ENCODE measurements around the gene TAPT1.

The TAPT1 gene

DNA sequence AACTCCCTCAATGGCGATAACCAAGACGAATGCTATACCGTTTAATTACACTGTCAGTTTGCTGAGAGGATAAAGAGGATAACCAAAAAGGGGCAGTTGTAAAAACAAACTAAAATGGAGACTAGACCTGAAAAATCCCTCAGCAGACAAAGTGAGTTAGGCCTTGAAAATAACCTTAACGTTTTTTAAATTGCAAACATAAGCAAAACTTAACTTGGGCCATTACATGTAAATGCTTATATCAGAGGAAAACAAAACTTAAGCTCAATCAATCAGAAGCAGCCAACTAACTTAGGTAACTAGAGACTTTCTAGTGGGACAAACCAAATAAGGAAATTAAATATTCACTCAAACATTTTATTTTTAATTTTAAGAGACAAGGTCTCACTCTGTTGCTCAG, 17.0 kb upstream of the TAPT1 start:
- Histone ChIP-seq H3K9ac (ENCODE audit: low read depth, low read length) (no peak overlapping the region), H3K27me3 (ENCODE audit: control insufficient read depth, insufficient read depth, low read length) (no peaks in the 10 kb centered on the region), H3K36me3 (ENCODE audit: control insufficient read depth, insufficient read depth, low read length) (no peaks in the 10 kb centered on the region), H3K4me1 (ENCODE audit: control insufficient read depth, insufficient read depth, low read length) (no peaks in the 10 kb centered on the region), H3K4me3 (ENCODE audit: low read depth, low read length) (no peak overlapping the region), H3K9me3 (ENCODE audit: control insufficient read depth, insufficient read depth, low read length) (no peaks in the 10 kb centered on the region)

DNA sequence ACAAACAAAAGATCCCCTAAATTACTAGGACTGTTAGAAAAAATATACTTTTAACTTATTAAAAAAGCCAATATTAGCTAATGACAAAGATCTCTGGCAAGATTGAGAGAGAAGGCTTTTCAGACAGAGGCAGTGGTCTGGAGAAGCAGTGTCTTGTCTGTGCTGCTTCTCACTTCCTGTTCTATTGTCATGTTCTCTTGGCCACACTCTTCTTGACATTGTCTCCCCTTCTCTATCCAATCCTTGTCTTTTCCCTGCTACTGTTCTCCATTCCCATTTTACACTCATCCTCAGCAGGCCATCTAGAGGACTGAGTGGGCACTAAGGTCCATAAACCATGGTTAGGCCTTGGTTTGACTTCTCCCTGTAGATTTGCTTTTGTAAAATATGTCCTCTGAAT, 14.0 kb upstream of the TAPT1 start:
- Histone ChIP-seq H3K9me3 (ENCODE audit: control insufficient read depth, insufficient read depth, low read length) (no peaks in the 10 kb centered on the region), H3K9ac (ENCODE audit: low read depth, low read length) (no peak overlapping the region), H3K4me3 (ENCODE audit: low read depth, low read length) (no peak overlapping the region), H3K36me3 (ENCODE audit: control insufficient read depth, insufficient read depth, low read length) (no peaks in the 10 kb centered on the region), H3K4me1 (ENCODE audit: control insufficient read depth, insufficient read depth, low read length) (peaks cover 4% of the 10 kb centered on the region), H3K27me3 (ENCODE audit: control insufficient read depth, insufficient read depth, low read length) (no peaks in the 10 kb centered on the region)

DNA sequence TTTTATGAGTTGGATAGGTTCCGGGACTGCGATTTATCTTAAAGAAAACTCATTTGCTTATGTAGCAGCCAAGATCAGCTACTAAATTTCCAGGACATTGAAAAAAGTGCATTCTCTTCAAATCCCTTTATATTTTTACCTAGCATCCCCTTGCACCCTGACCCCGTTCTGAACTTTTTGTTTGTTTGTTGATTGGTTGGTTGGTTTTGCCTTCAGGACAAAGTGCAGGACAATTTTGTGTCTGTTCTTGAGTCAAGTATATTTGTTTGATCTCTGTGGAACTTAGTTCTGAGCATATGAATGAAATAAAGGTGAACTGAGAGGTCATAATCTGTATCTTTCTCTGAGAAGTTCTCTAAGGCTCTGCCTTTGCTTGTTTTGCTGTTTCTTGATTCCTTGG, 12.8 kb upstream of the TAPT1 start:
- Histone ChIP-seq H3K4me1 (ENCODE audit: control insufficient read depth, insufficient read depth, low read length) (peaks cover 4% of the 10 kb centered on the region), H3K27me3 (ENCODE audit: control insufficient read depth, insufficient read depth, low read length) (no peaks in the 10 kb centered on the region), H3K9me3 (ENCODE audit: control insufficient read depth, insufficient read depth, low read length) (no peaks in the 10 kb centered on the region), H3K36me3 (ENCODE audit: control insufficient read depth, insufficient read depth, low read length) (no peaks in the 10 kb centered on the region), H3K9ac (ENCODE audit: low read depth, low read length) (no peak overlapping the region), H3K4me3 (ENCODE audit: low read depth, low read length) (no peak overlapping the region)

DNA sequence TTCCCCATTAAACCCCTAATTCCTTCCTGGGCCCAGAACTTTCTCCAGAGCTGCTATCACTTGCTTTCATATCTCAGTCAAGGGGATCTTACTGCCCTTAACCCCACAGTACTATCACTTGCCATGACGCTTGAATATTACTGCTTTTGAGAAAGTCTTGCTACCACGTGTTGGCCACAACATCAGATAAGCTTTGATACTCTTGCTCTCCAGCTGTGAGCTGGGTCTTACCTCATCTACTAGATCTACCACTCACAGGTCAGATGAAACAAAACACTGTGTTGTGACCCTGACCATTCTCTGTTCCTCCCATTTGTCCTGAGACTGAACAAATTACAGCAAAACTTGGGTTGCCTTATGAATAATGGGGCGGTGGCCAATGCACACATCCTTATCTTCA, 12.1 kb upstream of the TAPT1 start:
- Histone ChIP-seq H3K4me1 (ENCODE audit: control insufficient read depth, insufficient read depth, low read length) (peaks cover 4% of the 10 kb centered on the region), H3K36me3 (ENCODE audit: control insufficient read depth, insufficient read depth, low read length) (no peaks in the 10 kb centered on the region)

DNA sequence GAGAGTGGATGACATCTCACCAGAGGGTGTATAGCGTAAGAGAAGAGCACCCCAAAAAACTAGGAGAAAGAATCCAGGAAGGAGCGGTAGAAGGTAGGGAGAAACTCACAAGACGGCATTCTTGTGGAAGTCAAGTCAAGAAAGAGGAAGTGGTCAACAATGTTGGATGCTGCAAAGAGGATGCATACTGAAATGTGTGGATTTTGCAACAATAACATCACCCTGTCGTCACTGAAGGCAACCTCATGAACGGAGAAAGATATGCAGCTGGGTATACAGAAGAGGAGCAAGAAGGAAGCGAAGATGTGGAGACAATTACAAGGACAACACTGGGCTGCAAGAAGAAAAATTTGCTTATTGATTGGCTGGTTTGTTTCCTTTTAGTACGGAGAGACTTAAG, 11.4 kb upstream of the TAPT1 start:
- Histone ChIP-seq H3K36me3 (ENCODE audit: control insufficient read depth, insufficient read depth, low read length) (no peaks in the 10 kb centered on the region), H3K4me3 (ENCODE audit: low read depth, low read length) (no peak overlapping the region), H3K9ac (ENCODE audit: low read depth, low read length) (no peak overlapping the region), H3K4me1 (ENCODE audit: control insufficient read depth, insufficient read depth, low read length) (peaks cover 4% of the 10 kb centered on the region), H3K27me3 (ENCODE audit: control insufficient read depth, insufficient read depth, low read length) (no peaks in the 10 kb centered on the region), H3K9me3 (ENCODE audit: control insufficient read depth, insufficient read depth, low read length) (no peaks in the 10 kb centered on the region)

More for the DNA sequence above, 12.1 kb upstream of the TAPT1 start:
- H3K9me3 ChIP-seq (ENCODE audit: control insufficient read depth, insufficient read depth, low read length), result no peaks in the 10 kb centered on the region
- no peak overlapping the region for H3K4me3 ChIP-seq (ENCODE audit: low read depth, low read length)
- no peak overlapping the region for H3K9ac ChIP-seq (ENCODE audit: low read depth, low read length)
- H3K27me3 ChIP-seq (ENCODE audit: control insufficient read depth, insufficient read depth, low read length), result no peaks in the 10 kb centered on the region

DNA sequence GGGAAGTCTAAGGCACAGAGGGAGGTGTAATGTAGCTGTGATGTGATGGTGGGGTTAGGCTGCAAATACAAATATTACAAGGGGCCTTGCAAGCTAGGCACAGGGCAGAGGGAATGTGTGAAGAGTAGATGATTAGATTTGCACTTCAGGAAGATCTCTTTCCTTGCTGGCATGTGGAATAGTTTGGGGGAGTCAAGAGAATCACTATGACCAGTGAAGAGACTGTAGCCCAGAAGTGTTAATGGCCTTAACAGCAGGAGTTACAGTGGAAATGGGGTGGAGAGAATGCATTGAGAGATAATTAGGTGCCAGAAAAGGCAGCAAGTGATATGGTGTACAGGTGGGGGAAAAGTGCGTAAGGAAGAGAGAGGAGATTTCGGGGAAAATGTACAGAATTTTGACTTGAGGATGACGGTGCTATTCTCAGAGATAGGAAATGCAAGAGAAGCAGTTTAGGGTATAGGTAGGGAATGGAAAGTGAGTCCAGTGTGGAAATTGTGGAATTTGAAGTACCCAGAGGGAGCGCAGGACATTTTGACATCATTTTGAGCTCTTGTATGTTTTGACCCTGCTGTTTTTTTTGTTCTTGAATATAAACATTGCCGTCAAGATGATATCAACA, 10.2 kb upstream of the TAPT1 start:
- Histone ChIP-seq H3K4me1 (ENCODE audit: control insufficient read depth, insufficient read depth, low read length) (peaks cover 4% of the 10 kb centered on the region), H3K9me3 (ENCODE audit: control insufficient read depth, insufficient read depth, low read length) (no peaks in the 10 kb centered on the region), H3K9ac (ENCODE audit: low read depth, low read length) (no peak overlapping the region), H3K4me3 (ENCODE audit: low read depth, low read length) (no peak overlapping the region), H3K27me3 (ENCODE audit: control insufficient read depth, insufficient read depth, low read length) (no peaks in the 10 kb centered on the region), H3K36me3 (ENCODE audit: control insufficient read depth, insufficient read depth, low read length) (no peaks in the 10 kb centered on the region)

DNA sequence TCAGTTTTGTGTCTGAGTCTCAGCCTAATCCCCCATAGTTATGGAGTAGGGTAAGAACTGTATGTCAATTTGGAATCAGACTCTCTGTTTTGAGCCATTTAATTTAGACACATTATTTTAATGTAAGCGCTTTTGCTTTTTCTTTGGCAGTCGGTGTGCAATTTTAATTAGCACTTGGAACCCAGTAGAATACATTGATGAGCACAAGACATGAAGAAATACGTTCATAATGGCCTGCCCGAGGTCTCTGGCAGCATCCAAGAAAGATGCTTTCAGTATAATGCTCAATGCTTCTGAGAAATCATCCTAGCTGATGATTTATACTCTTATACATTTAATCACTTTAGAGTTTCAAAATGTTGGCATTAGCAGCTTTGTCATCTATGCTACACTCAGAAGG, 8.9 kb upstream of the TAPT1 start:
- H3K9ac ChIP-seq (ENCODE audit: low read depth, low read length), result no peak overlapping the region
- no peaks in the 10 kb centered on the region for H3K9me3 ChIP-seq (ENCODE audit: control insufficient read depth, insufficient read depth, low read length)
- peaks cover 4% of the 10 kb centered on the region for H3K4me1 ChIP-seq (ENCODE audit: control insufficient read depth, insufficient read depth, low read length)
- no peak overlapping the region for H3K4me3 ChIP-seq (ENCODE audit: low read depth, low read length)
- H3K27me3 ChIP-seq (ENCODE audit: control insufficient read depth, insufficient read depth, low read length), result no peaks in the 10 kb centered on the region
- no peaks in the 10 kb centered on the region for H3K36me3 ChIP-seq (ENCODE audit: control insufficient read depth, insufficient read depth, low read length)

DNA sequence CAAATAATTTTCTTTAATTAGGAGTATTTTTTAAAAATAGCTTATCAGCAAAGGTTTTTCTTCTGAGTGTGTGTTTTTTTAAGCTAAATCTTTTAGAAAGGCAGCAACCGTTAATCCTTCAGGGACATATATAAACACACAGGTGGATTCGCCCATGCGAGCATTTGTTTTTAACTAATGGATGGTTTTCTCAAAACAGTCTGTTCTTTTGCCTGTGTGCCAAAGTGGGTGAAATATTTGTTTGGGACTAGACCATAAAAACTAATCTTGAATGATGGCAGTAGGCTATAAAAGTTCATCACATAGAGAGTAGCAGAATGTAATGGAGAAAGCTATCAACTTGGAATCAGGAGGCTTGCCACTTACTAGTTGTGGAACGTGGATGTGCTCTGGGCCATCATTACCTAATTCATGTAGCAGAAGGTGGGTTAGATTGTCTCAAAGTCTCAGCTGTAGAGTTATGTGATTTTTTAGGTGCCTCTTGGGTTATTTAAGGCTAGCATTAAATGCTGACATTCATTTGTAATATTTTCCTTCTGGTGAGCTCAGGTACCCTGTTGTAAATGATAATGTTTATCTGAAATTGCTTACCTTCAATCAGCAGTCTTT, 7.4 kb upstream of the TAPT1 start:
- Histone ChIP-seq H3K27me3 (ENCODE audit: control insufficient read depth, insufficient read depth, low read length) (no peaks in the 10 kb centered on the region), H3K9ac (ENCODE audit: low read depth, low read length) (no peak overlapping the region), H3K9me3 (ENCODE audit: control insufficient read depth, insufficient read depth, low read length) (no peaks in the 10 kb centered on the region), H3K4me3 (ENCODE audit: low read depth, low read length) (no peak overlapping the region), H3K4me1 (ENCODE audit: control insufficient read depth, insufficient read depth, low read length) (peaks cover 4% of the 10 kb centered on the region), H3K36me3 (ENCODE audit: control insufficient read depth, insufficient read depth, low read length) (no peaks in the 10 kb centered on the region)

DNA sequence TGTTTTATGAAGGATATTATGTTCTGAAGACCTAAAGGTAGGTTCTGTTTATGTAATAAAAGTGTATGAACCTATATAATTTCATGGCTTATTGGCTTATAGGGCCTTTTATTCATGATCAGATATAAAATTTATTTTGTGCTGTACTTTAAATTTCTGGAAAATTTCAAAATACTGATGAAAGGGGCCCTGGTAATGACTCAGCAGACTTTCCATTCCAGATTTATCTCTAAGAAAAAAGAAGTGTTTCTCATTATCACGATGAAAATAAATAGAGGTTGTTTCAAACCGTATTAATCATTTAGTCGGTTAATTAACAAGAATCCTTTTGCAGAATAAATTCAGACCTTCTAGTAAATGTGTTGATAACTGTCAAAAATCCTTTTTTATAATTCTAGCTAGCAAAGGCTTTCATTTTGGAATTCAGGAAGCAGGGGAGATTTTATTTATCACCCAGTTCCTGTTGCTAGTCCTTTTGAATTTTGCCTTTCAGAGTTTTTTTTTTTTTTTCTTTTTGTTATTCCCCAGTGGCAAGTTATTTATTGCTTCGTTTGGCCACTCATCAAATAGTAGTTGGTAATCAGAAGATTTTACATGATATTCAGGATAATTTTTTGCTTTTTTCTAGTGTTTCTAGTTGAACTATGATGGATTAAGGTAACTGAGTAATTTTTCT, 5.4 kb upstream of the TAPT1 start:
- H3K9me3 ChIP-seq (ENCODE audit: control insufficient read depth, insufficient read depth, low read length), result no peaks in the 10 kb centered on the region
- no peaks in the 10 kb centered on the region for H3K27me3 ChIP-seq (ENCODE audit: control insufficient read depth, insufficient read depth, low read length)
- no peak overlapping the region for H3K9ac ChIP-seq (ENCODE audit: low read depth, low read length)
- no peaks in the 10 kb centered on the region for H3K36me3 ChIP-seq (ENCODE audit: control insufficient read depth, insufficient read depth, low read length)
- H3K4me1 ChIP-seq (ENCODE audit: control insufficient read depth, insufficient read depth, low read length), result peaks cover 4% of the 10 kb centered on the region
- H3K4me3 ChIP-seq (ENCODE audit: low read depth, low read length), result no peak overlapping the region

DNA sequence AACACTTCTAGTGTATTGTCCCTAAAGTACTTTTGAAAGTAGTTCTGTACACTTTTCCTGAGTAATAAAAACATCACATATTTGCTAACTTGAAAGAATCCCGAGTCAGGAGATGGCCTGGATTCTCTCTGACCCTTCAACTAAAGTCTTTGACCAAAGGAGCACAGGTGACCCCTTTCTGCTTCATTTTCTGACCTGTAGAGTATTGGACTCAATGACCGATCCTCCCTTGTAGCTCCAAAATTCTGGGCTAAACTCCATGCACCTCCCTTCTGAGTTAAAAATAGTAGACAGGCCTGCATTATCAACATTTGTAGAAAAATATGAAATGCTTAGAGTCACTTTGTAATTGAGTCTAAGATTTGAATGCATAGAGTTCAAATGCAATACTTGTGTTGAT, 4.0 kb upstream of the TAPT1 start:
- Histone ChIP-seq H3K27me3 (ENCODE audit: control insufficient read depth, insufficient read depth, low read length) (no peaks in the 10 kb centered on the region), H3K4me3 (ENCODE audit: low read depth, low read length) (no peak overlapping the region), H3K9ac (ENCODE audit: low read depth, low read length) (no peak overlapping the region), H3K36me3 (ENCODE audit: control insufficient read depth, insufficient read depth, low read length) (no peaks in the 10 kb centered on the region), H3K9me3 (ENCODE audit: control insufficient read depth, insufficient read depth, low read length) (no peaks in the 10 kb centered on the region), H3K4me1 (ENCODE audit: control insufficient read depth, insufficient read depth, low read length) (no peaks in the 10 kb centered on the region)

DNA sequence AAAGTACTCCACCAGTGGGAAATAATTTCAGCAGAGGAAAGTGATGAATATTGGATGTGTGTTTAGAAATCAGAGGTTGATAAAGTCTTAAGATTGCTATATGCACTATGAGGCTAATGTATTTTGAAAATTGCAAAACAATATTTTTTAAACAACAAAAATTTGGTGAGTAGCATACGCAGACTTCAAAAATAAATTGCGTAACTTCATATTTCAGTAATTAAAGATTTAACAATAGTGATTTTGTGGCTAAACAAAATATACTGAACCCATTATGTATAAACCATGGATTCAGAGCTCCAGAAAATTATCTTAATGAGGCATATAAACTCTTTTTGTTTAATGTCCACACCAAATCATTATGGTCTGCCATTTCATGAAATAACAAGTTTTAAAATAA, 3.3 kb upstream of the TAPT1 start:
- Histone ChIP-seq H3K36me3 (ENCODE audit: control insufficient read depth, insufficient read depth, low read length) (no peaks in the 10 kb centered on the region), H3K4me1 (ENCODE audit: control insufficient read depth, insufficient read depth, low read length) (no peaks in the 10 kb centered on the region), H3K9ac (ENCODE audit: low read depth, low read length) (no peak overlapping the region), H3K4me3 (ENCODE audit: low read depth, low read length) (no peak overlapping the region), H3K9me3 (ENCODE audit: control insufficient read depth, insufficient read depth, low read length) (no peaks in the 10 kb centered on the region), H3K27me3 (ENCODE audit: control insufficient read depth, insufficient read depth, low read length) (no peaks in the 10 kb centered on the region)

DNA sequence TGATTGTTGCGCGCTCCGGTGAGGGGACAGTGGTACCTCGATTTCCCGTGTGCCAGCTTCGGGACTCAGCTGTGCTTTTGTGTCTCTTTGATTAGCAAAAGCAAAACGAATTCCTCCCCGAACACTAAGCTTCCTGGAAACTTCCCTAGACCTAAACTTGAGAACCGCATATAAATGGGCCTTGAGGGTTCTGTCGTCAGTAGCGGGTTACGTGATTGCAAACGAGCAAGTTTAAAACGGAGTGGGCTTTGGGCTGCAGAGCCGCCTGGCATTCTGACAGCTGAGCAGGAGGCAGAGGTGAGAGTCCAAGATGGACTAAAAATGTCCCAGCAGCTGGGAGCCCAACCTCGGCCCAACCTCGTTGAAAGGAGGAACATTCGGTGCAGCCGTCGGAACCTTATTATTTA, 1.2 kb upstream of the TAPT1 start:
- Histone ChIP-seq H3K27me3 (ENCODE audit: control insufficient read depth, insufficient read depth, low read length) (no peaks in the 10 kb centered on the region), H3K4me1 (ENCODE audit: control insufficient read depth, insufficient read depth, low read length) (peaks cover 2% of the 10 kb centered on the region), H3K9ac (ENCODE audit: low read depth, low read length) (peak overlapping the region; percentile 62)

More for the DNA sequence above, 1.2 kb upstream of the TAPT1 start:
- no peaks in the 10 kb centered on the region for H3K9me3 ChIP-seq (ENCODE audit: control insufficient read depth, insufficient read depth, low read length)
- peak overlapping the region; percentile 81 for H3K4me3 ChIP-seq (ENCODE audit: low read depth, low read length)
- H3K36me3 ChIP-seq (ENCODE audit: control insufficient read depth, insufficient read depth, low read length), result no peaks in the 10 kb centered on the region
